Naive thymus-derived CD8-positive, alpha-beta T cell (primary cell): ENCODE data around the gene MAPK8. TPM values are rescaled to one million over a fixed set of nuclear protein-coding genes. Genes with fewer than 3 reads are reported as not detected.

Experiments used
- ATAC-seq, 2 donors: fragments of 150-1000 bp; cut with Tn5 transposase in 1 of 2; sonication (Bioruptor Pico), chemical (Tn5 transposase) in 1 of 2; 1 replicate in 1 of 2; 2 replicates in 1 of 2; pipeline ENCODE4 v1.10.0; 2021; ENCODE audit warnings: mild to moderate bottlenecking in 2 of 2, moderate library complexity in 2 of 2
- POLR2A ChIA-PET: fragments of 350-600 bp; sonication (Branson Sonifier 250); formaldehyde crosslinking; loops from one replicate; lab custom pipeline; 2021; ENCODE audit warnings: antibody characterized with exemption; lab: Charles Lee
- DNase-seq, 10 donors: peaks; one replicate each; pipeline versions ENCODE4 v3.0.0 to v3.0.0-alpha.2; 2020 to 2022
- H3K27ac Mint-ChIP-seq, 10 donors: one replicate each; pipeline ENCODE4 v1.8.0; 2020 to 2022; ENCODE audit warnings: mild to moderate bottlenecking in 10 of 10, mixed read lengths in 10 of 10, moderate library complexity in 4 of 10, inconsistent platforms in 1 of 10
- H3K27me3 Mint-ChIP-seq, 5 donors: one replicate each; pipeline ENCODE4 v1.8.0; 2021 to 2022; ENCODE audit warnings: mixed read lengths in 5 of 5
- H3K36me3 Mint-ChIP-seq, 3 donors: one replicate each; pipeline ENCODE4 v1.8.0; 2020 to 2022; ENCODE audit warnings: mixed read lengths in 3 of 3, mild to moderate bottlenecking in 2 of 3, inconsistent platforms in 1 of 3
- H3K4me1 Mint-ChIP-seq, 4 donors: one replicate each; pipeline ENCODE4 v1.8.0; 2021 to 2022; ENCODE audit warnings: mixed read lengths in 4 of 4
- H3K4me3 Mint-ChIP-seq, 10 donors: one replicate each; pipeline ENCODE4 v1.8.0; 2020 to 2022; ENCODE audit warnings: mild to moderate bottlenecking in 10 of 10, mixed read lengths in 10 of 10, moderate library complexity in 6 of 10, inconsistent platforms in 1 of 10
- H3K9me3 Mint-ChIP-seq, 9 donors: one replicate each; pipeline ENCODE4 v1.8.0; 2020 to 2022; ENCODE audit warnings: mixed read lengths in 9 of 9, mild to moderate bottlenecking in 3 of 9, inconsistent platforms in 1 of 9, moderate library complexity in 1 of 9
- polyA plus RNA-seq, 3 donors: library from polyadenylated mRNA; unstranded; fragments of 300-500 nt; fragmentation: Illumina TruSeq; gene quantifications; one replicate each; pipeline ENCODE4 v1.2.3, GENCODE V29; 2021
- total RNA-seq, 8 experiments: library from RNA in 2 of 8; stranded (reverse) in 2 of 8; gene quantifications; one replicate each; pipeline ENCODE4 v1.2.3 and lab custom pipeline; 2021 to 2026

The MAPK8 gene
- total and polyA plus RNA-seq, 5 experiments from 2014 or later, result 20.2 to 70.1 (median 30.6) TPM

GRCh38 chr10:48399056-48399541 is 92.6 kb downstream of the MAPK8 start:
- H3K27ac Mint-ChIP-seq, result peak overlapping the region in 5 of 10 donors; percentile 5 to 82 (median 18)
- POLR2A ChIA-PET, result no interaction called here
- ATAC-seq, result no peak
- H3K36me3 Mint-ChIP-seq, result peaks cover 0 to 5% (median 4%) of the 10 kb centered on the region in 3 donors
- H3K9me3 Mint-ChIP-seq, result no peaks in the 10 kb centered on the region
- no peak for DNase-seq
- H3K4me3 Mint-ChIP-seq, result no peak overlapping the region
- H3K4me1 Mint-ChIP-seq, result peaks cover 12 to 33% (median 21%) of the 10 kb centered on the region in 4 donors
- H3K27me3 Mint-ChIP-seq, result no peaks in the 10 kb centered on the region

DNA sequence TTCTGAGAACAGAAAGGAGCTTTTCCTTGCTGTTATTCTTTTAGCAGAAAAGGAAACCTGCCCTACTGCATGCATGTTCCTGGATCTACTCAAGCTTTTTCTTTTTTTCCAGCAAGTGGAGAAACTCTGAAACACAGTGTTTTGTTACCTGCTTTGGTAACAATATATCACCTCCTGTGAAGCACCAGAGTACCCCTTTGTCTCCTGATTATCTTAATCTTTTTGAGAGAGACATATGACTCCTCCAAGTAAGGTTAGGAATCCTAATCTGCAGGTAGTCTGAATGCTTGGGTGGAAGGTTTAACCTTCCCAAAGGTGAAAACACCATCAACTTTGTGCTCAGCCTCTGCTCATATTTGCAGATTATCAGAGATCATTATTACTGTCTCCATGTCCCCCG is 93.1 kb downstream of the MAPK8 start:
- no peak for ATAC-seq
- H3K27ac Mint-ChIP-seq, result peak overlapping the region in 3 of 10 donors; percentile 8 to 82 (median 60)
- no peak overlapping the region for H3K4me3 Mint-ChIP-seq
- peaks cover 0 to 8% (median 8%) of the 10 kb centered on the region in 3 donors for H3K36me3 Mint-ChIP-seq
- no peaks in the 10 kb centered on the region for H3K9me3 Mint-ChIP-seq
- H3K27me3 Mint-ChIP-seq, result no peaks in the 10 kb centered on the region
- DNase-seq, result no peak
- POLR2A ChIA-PET, result no interaction called here
- peaks cover 12 to 33% (median 21%) of the 10 kb centered on the region in 4 donors for H3K4me1 Mint-ChIP-seq

GRCh38 chr10:48400129-48400849 is 93.8 kb downstream of the MAPK8 start:
- no peak for ATAC-seq
- DNase-seq, result no peak
- Mint-ChIP-seq H3K36me3 (peaks cover 0 to 12% (median 10%) of the 10 kb centered on the region in 3 donors), H3K9me3 (no peaks in the 10 kb centered on the region), H3K4me1 (peaks cover 12 to 33% (median 21%) of the 10 kb centered on the region in 4 donors), H3K4me3 (no peak overlapping the region), H3K27me3 (no peaks in the 10 kb centered on the region), H3K27ac (peak overlapping the region in 2 of 10 donors; percentile 0 to 32)
- POLR2A ChIA-PET, result no interaction called here

DNA sequence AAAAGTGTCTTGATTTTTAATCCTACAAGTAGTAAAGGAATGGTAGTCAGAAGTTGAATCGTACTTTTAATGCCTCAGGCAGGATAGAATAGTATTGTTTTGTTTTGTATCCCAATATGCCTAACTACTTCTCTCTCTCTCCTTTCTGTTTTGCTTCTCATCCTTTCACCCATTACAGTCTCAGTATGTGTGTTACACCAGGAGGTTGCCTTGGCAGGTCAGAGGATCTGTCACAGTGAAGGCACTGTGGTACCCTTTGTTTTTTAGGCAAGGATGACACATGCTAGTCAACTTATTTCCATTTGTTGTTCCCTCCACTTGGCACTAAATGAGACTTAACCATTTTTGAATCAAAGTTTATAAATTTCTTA is 94.4 kb downstream of the MAPK8 start:
- POLR2A ChIA-PET, result no interaction called here
- Mint-ChIP-seq H3K27me3 (no peaks in the 10 kb centered on the region), H3K4me1 (peaks cover 12 to 35% (median 22%) of the 10 kb centered on the region in 4 donors), H3K27ac (no peak overlapping the region), H3K4me3 (no peak overlapping the region), H3K36me3 (peaks cover 0 to 16% (median 13%) of the 10 kb centered on the region in 3 donors), H3K9me3 (no peaks in the 10 kb centered on the region)
- no peak for DNase-seq
- ATAC-seq, result no peak

DNA sequence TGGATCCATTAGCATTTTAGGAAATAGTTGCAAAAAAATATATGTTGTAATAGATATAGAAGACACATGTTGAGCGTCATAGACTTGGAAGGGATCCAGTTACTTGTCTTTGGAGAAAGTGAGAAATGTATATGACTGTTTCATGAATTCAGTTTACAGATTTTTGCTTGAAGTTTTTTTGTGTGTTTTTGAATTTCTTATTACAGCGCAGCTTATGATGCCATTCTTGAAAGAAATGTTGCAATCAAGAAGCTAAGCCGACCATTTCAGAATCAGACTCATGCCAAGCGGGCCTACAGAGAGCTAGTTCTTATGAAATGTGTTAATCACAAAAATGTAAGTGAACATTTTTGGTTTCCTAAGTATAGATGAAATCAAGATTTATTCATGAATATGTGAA is 98.2 kb downstream of the MAPK8 start:
- no peaks in the 10 kb centered on the region for H3K27me3 Mint-ChIP-seq
- POLR2A ChIA-PET, result no interaction called here

GRCh38 chr10:48406204-48406603 is 99.7 kb downstream of the MAPK8 start:
- Mint-ChIP-seq H3K9me3 (peaks cover 0 to 3% (median 0%) of the 10 kb centered on the region in 9 donors), H3K27me3 (no peaks in the 10 kb centered on the region), H3K4me1 (peaks cover 0 to 7% (median 1%) of the 10 kb centered on the region in 4 donors), H3K27ac (peak overlapping the region in 1 of 10 donors; percentile 2), H3K4me3 (no peak overlapping the region), H3K36me3 (peaks cover 0 to 20% (median 16%) of the 10 kb centered on the region in 3 donors)
- no peak for DNase-seq
- ATAC-seq, result no peak
- POLR2A ChIA-PET, result no interaction called here

More for the DNA sequence above, 98.2 kb downstream of the MAPK8 start:
- ATAC-seq (no peak), DNase-seq (no peak)
- Mint-ChIP-seq H3K9me3 (no peaks in the 10 kb centered on the region), H3K4me3 (no peak overlapping the region), H3K36me3 (peaks cover 0 to 20% (median 16%) of the 10 kb centered on the region in 3 donors), H3K27ac (no peak overlapping the region), H3K4me1 (peaks cover 6 to 19% (median 12%) of the 10 kb centered on the region in 4 donors)

DNA sequence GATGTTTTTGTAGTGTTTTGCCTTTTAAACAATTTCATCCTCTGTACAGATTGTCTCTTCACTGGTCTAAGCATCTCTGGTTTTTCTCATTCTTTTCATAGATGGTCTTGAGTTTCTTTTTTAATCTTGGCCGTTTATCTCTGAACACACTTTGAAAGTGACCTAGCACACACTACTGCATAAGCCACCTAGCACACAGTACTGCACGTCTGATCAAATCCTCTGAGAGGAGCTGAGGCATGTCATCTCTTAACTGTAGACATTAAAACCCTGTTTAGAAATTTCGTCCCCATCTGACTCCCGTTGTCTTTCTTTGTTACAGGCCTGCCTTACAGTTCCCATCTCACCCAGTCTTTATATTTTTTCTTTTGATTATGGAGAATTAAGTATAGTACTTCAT is 100.2 kb downstream of the MAPK8 start:
- Mint-ChIP-seq H3K27ac (no peak overlapping the region), H3K9me3 (peaks cover 0 to 5% (median 0%) of the 10 kb centered on the region in 9 donors), H3K4me3 (no peak overlapping the region), H3K36me3 (peaks cover 0 to 20% (median 16%) of the 10 kb centered on the region in 3 donors), H3K4me1 (peaks cover 0 to 7% (median 1%) of the 10 kb centered on the region in 4 donors), H3K27me3 (no peaks in the 10 kb centered on the region)
- ATAC-seq, result no peak
- no peak for DNase-seq
- POLR2A ChIA-PET, result no interaction called here

GRCh38 chr10:48410503-48410902 is 104.0 kb downstream of the MAPK8 start:
- DNase-seq (no peak), ATAC-seq (no peak)
- POLR2A ChIA-PET, result no interaction called here
- Mint-ChIP-seq H3K9me3 (peaks cover 7 to 18% (median 12%) of the 10 kb centered on the region in 9 donors), H3K4me3 (no peak overlapping the region), H3K4me1 (peaks cover 0 to 7% (median 2%) of the 10 kb centered on the region in 4 donors), H3K27ac (no peak overlapping the region), H3K27me3 (no peaks in the 10 kb centered on the region), H3K36me3 (peaks cover 11 to 18% (median 17%) of the 10 kb centered on the region in 3 donors)

DNA sequence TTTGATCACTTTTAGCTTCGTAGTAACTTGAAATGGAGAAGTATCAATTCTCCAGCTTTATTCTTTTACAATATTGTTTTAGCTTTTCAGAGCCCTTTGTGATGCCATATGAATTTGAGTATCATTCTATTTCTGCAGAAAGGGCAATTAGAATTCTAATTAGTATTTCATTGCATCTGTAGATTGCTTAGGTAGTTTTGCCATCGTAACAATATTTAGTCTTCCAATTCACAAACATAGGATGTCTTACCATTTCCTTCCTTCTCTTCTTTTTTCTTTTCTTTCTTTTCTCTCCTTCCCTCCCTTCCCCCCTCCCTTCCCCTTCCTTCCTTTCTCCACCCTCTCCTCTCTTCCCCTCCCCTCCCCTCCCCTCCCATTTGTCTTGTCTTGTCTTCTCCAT is 105.0 kb downstream of the MAPK8 start:
- POLR2A ChIA-PET, result no interaction called here
- H3K4me1 Mint-ChIP-seq, result peaks cover 0 to 4% (median 0%) of the 10 kb centered on the region in 4 donors
- ATAC-seq (no peak), DNase-seq (no peak)
- no peaks in the 10 kb centered on the region for H3K27me3 Mint-ChIP-seq
- H3K36me3 Mint-ChIP-seq, result peaks cover 10 to 20% (median 17%) of the 10 kb centered on the region in 3 donors
- H3K27ac Mint-ChIP-seq, result no peak overlapping the region
- H3K9me3 Mint-ChIP-seq, result peaks cover 7 to 18% (median 12%) of the 10 kb centered on the region in 9 donors
- H3K4me3 Mint-ChIP-seq, result no peak overlapping the region

- POLR2A ChIA-PET, result no interaction called here
- H3K27ac Mint-ChIP-seq, result no peak overlapping the region
- H3K4me3 Mint-ChIP-seq, result no peak overlapping the region
- H3K9me3 Mint-ChIP-seq, result peaks cover 7 to 18% (median 12%) of the 10 kb centered on the region in 9 donors
- DNase-seq (no peak), ATAC-seq (no peak)
- peaks cover 12 to 20% (median 17%) of the 10 kb centered on the region in 3 donors for H3K36me3 Mint-ChIP-seq
- peaks cover 0 to 4% (median 0%) of the 10 kb centered on the region in 4 donors for H3K4me1 Mint-ChIP-seq
- no peaks in the 10 kb centered on the region for H3K27me3 Mint-ChIP-seq
Observed at GRCh38 chr10:48412081-48412480, 105.6 kb downstream of the MAPK8 start.

DNA sequence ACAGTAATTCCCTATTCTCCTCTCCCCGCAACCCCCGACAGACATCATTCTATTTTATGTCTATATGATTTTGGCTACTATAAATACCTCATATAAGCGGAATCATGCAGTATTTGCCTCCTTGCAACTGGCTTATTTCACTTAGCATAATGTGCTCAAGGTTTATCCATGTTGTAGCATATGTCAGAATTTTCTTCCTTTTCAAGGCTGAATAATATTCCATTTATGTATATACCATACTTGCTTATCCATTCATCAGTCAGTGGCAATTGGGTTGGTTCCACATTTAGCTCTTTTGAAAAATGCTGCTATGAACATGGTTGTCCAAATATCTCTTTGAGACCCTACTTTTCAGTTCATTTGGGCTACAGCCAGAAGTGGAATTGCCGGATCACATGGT is 106.5 kb downstream of the MAPK8 start:
- no peaks in the 10 kb centered on the region for H3K27me3 Mint-ChIP-seq
- no peak overlapping the region for H3K27ac Mint-ChIP-seq
- POLR2A ChIA-PET, result no interaction called here
- DNase-seq, result no peak
- peaks cover 12 to 20% (median 17%) of the 10 kb centered on the region in 3 donors for H3K36me3 Mint-ChIP-seq
- no peak for ATAC-seq
- no peak overlapping the region for H3K4me3 Mint-ChIP-seq
- peaks cover 7 to 18% (median 12%) of the 10 kb centered on the region in 9 donors for H3K9me3 Mint-ChIP-seq
- peaks cover 0 to 4% (median 0%) of the 10 kb centered on the region in 4 donors for H3K4me1 Mint-ChIP-seq

DNA sequence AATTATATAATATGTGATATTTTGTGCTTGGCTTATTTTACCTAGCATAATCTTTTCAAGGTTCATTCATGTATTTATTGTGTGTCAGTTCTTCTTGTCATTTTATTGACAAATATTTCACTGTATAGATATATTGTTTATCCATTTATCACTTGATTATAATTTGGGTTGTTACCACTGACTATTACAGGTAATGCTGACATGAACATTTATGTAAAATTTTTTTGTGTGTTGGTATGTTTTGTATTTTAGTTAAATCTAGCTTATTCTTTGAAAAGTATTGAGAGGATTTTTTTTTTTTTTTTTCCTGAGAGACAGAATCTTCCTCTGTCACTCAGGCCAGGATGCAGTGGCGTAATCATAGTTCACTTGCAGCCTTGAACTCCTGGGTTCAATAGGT is 107.7 kb downstream of the MAPK8 start:
- peaks cover 0 to 4% (median 0%) of the 10 kb centered on the region in 4 donors for H3K4me1 Mint-ChIP-seq
- peaks cover 12 to 26% (median 17%) of the 10 kb centered on the region in 3 donors for H3K36me3 Mint-ChIP-seq
- H3K27ac Mint-ChIP-seq, result no peak overlapping the region
- no peak for DNase-seq
- POLR2A ChIA-PET, result interaction anchor here (0.7 kb wide), 1 partner anchor 33 kb away, joined by 7 read pairs; no protein-coding TSS in a partner anchor
- H3K9me3 Mint-ChIP-seq, result peaks cover 7 to 18% (median 12%) of the 10 kb centered on the region in 9 donors
- no peak for ATAC-seq
- no peak overlapping the region for H3K4me3 Mint-ChIP-seq
- no peaks in the 10 kb centered on the region for H3K27me3 Mint-ChIP-seq

GRCh38 chr10:48414778-48415177 is 108.3 kb downstream of the MAPK8 start:
- Mint-ChIP-seq H3K27ac (no peak overlapping the region), H3K4me3 (no peak overlapping the region), H3K9me3 (peaks cover 7 to 18% (median 12%) of the 10 kb centered on the region in 9 donors), H3K36me3 (peaks cover 12 to 31% (median 17%) of the 10 kb centered on the region in 3 donors), H3K4me1 (peaks cover 0 to 4% (median 0%) of the 10 kb centered on the region in 4 donors), H3K27me3 (no peaks in the 10 kb centered on the region)
- ATAC-seq (no peak), DNase-seq (no peak)
- POLR2A ChIA-PET, result no interaction called here
